Effector memory CD8-positive, alpha-beta T cell (primary cell): ENCODE measurements around the gene IL7R.

Source experiments
- ATAC-seq: fragments of 150-1000 bp; cut with Tn5 transposase; replicated peaks from 2 replicates; pipeline ENCODE4 v1.10.0; 2021; ENCODE audit warnings: mild to moderate bottlenecking, moderate library complexity
- DNase-seq, 3 experiments: peaks; one replicate each; pipeline ENCODE4 v3.0.0; 2021
- H3K27ac Mint-ChIP-seq, 2 donors: one replicate each; pipeline ENCODE4 v1.8.0; 2022; ENCODE audit warnings: mild to moderate bottlenecking in 2 of 2, mixed read lengths in 2 of 2, moderate library complexity in 2 of 2
- H3K27me3 Mint-ChIP-seq, 2 donors: one replicate each; pipeline ENCODE4 v1.8.0; 2022; ENCODE audit warnings: mixed read lengths in 2 of 2
- H3K36me3 Mint-ChIP-seq: one replicate; pipeline ENCODE4 v1.8.0; 2022; ENCODE audit warnings: mild to moderate bottlenecking, moderate library complexity, mixed read lengths; ENCODE audit not compliant: insufficient read depth
- H3K4me1 Mint-ChIP-seq, 2 donors: one replicate each; pipeline ENCODE4 v1.8.0; 2022; ENCODE audit warnings: low read depth in 2 of 2, mixed read lengths in 2 of 2
- H3K4me3 Mint-ChIP-seq, 2 donors: one replicate each; pipeline ENCODE4 v1.8.0; 2022; ENCODE audit warnings: mild to moderate bottlenecking in 2 of 2, mixed read lengths in 2 of 2, moderate library complexity in 2 of 2
- H3K9me3 Mint-ChIP-seq, 2 donors: one replicate each; pipeline ENCODE4 v1.8.0; 2022; ENCODE audit warnings: mixed read lengths in 2 of 2

IL7R gene

GRCh38 chr5:35867998-35868397, 11.3 kb downstream of the IL7R start:
- no peak for ATAC-seq
- H3K27me3 Mint-ChIP-seq: no peaks in the 10 kb centered on the region
- no peak for DNase-seq
- H3K4me1 Mint-ChIP-seq: peaks cover 51 to 55% of the 10 kb centered on the region in 2 donors
- H3K9me3 Mint-ChIP-seq: peaks cover 0 to 2% of the 10 kb centered on the region in 2 donors
- H3K36me3 Mint-ChIP-seq: peaks cover 100% of the 10 kb centered on the region
- peak overlapping the region; percentile 33 to 35 for H3K4me3 Mint-ChIP-seq
- H3K27ac Mint-ChIP-seq: peak overlapping the region; percentile 88 to 90

- ATAC-seq (no peak), DNase-seq (no peak)
- peaks cover 0 to 2% of the 10 kb centered on the region in 2 donors for H3K9me3 Mint-ChIP-seq
- no peaks in the 10 kb centered on the region for H3K27me3 Mint-ChIP-seq
- H3K4me1 Mint-ChIP-seq: peaks cover 45 to 49% of the 10 kb centered on the region in 2 donors
- peak overlapping the region; percentile 88 to 90 for H3K27ac Mint-ChIP-seq
- peak overlapping the region; percentile 7 to 33 for H3K4me3 Mint-ChIP-seq
- H3K36me3 Mint-ChIP-seq: peaks cover 100% of the 10 kb centered on the region
Measured at GRCh38 chr5:35869685-35870277, 13.1 kb downstream of the IL7R start.

GRCh38 chr5:35870605-35871004, 13.9 kb downstream of the IL7R start:
- H3K4me3 Mint-ChIP-seq: peak overlapping the region; percentile 33 to 45
- peak overlapping the region; percentile 88 to 90 for H3K27ac Mint-ChIP-seq
- H3K9me3 Mint-ChIP-seq: no peaks in the 10 kb centered on the region
- DNase-seq: no peak
- H3K4me1 Mint-ChIP-seq: peaks cover 43 to 50% of the 10 kb centered on the region in 2 donors
- ATAC-seq: no peak
- peaks cover 98% of the 10 kb centered on the region for H3K36me3 Mint-ChIP-seq
- H3K27me3 Mint-ChIP-seq: no peaks in the 10 kb centered on the region

- DNase-seq (no peak), ATAC-seq (no peak)
- peaks cover 82% of the 10 kb centered on the region for H3K36me3 Mint-ChIP-seq
- H3K4me3 Mint-ChIP-seq: peak overlapping the region; percentile 1 to 5
- H3K9me3 Mint-ChIP-seq: no peaks in the 10 kb centered on the region
- H3K27me3 Mint-ChIP-seq: no peaks in the 10 kb centered on the region
- peak overlapping the region; percentile 4 to 77 for H3K27ac Mint-ChIP-seq
- peaks cover 32 to 40% of the 10 kb centered on the region in 2 donors for H3K4me1 Mint-ChIP-seq
Measured at GRCh38 chr5:35876454-35876853, 19.8 kb downstream of the IL7R start.

GRCh38 chr5:35876922-35877321, 20.2 kb downstream of the IL7R start:
- peak overlapping the region; percentile 52 to 77 for H3K27ac Mint-ChIP-seq
- H3K27me3 Mint-ChIP-seq: no peaks in the 10 kb centered on the region
- H3K9me3 Mint-ChIP-seq: no peaks in the 10 kb centered on the region
- DNase-seq (no peak), ATAC-seq (no peak)
- peak overlapping the region in 1 of 2 donors; percentile 5 for H3K4me3 Mint-ChIP-seq
- H3K36me3 Mint-ChIP-seq: peaks cover 77% of the 10 kb centered on the region
- peaks cover 28 to 35% of the 10 kb centered on the region in 2 donors for H3K4me1 Mint-ChIP-seq

- H3K9me3 Mint-ChIP-seq: no peaks in the 10 kb centered on the region
- DNase-seq: no peak
- peak overlapping the region in 1 of 2 donors; percentile 3 for H3K4me3 Mint-ChIP-seq
- peaks cover 70% of the 10 kb centered on the region for H3K36me3 Mint-ChIP-seq
- H3K27me3 Mint-ChIP-seq: no peaks in the 10 kb centered on the region
- H3K4me1 Mint-ChIP-seq: peaks cover 30 to 38% of the 10 kb centered on the region in 2 donors
- no peak for ATAC-seq
- H3K27ac Mint-ChIP-seq: peak overlapping the region; percentile 52 to 77
Measured at GRCh38 chr5:35877655-35878054, 21.0 kb downstream of the IL7R start.

GRCh38 chr5:35878079-35878478, 21.4 kb downstream of the IL7R start:
- DNase-seq: no peak
- H3K4me3 Mint-ChIP-seq: no peak overlapping the region
- peak overlapping the region; percentile 52 to 77 for H3K27ac Mint-ChIP-seq
- H3K9me3 Mint-ChIP-seq: no peaks in the 10 kb centered on the region
- peaks cover 65% of the 10 kb centered on the region for H3K36me3 Mint-ChIP-seq
- ATAC-seq: no peak
- H3K4me1 Mint-ChIP-seq: peaks cover 31 to 42% of the 10 kb centered on the region in 2 donors
- no peaks in the 10 kb centered on the region for H3K27me3 Mint-ChIP-seq

GRCh38 chr5:35879096-35879495, 22.4 kb downstream of the IL7R start:
- Mint-ChIP-seq H3K4me3 (no peak overlapping the region), H3K36me3 (peaks cover 55% of the 10 kb centered on the region), H3K27ac (peak overlapping the region in 1 of 2 donors; percentile 77), H3K9me3 (peaks cover 0 to 3% of the 10 kb centered on the region in 2 donors), H3K27me3 (no peaks in the 10 kb centered on the region), H3K4me1 (peaks cover 39 to 49% of the 10 kb centered on the region in 2 donors)
- DNase-seq (no peak), ATAC-seq (no peak)

GRCh38 chr5:35879649-35880048, 23.0 kb downstream of the IL7R start:
- peaks cover 50% of the 10 kb centered on the region for H3K36me3 Mint-ChIP-seq
- ATAC-seq: peak; percentile 18
- H3K4me1 Mint-ChIP-seq: peaks cover 43 to 47% of the 10 kb centered on the region in 2 donors

GRCh38 chr5:35880156-35880555, 23.5 kb downstream of the IL7R start:
- peaks cover 45% of the 10 kb centered on the region for H3K36me3 Mint-ChIP-seq
- ATAC-seq (no peak), DNase-seq (no peak)
- H3K4me3 Mint-ChIP-seq: no peak overlapping the region
- H3K27ac Mint-ChIP-seq: peak overlapping the region in 1 of 2 donors; percentile 45
- peaks cover 0 to 3% of the 10 kb centered on the region in 2 donors for H3K9me3 Mint-ChIP-seq
- H3K27me3 Mint-ChIP-seq: no peaks in the 10 kb centered on the region
- H3K4me1 Mint-ChIP-seq: peaks cover 39 to 42% of the 10 kb centered on the region in 2 donors

More at GRCh38 chr5:35879649-35880048, 23.0 kb downstream of the IL7R start:
- Mint-ChIP-seq H3K9me3 (peaks cover 0 to 3% of the 10 kb centered on the region in 2 donors), H3K27me3 (no peaks in the 10 kb centered on the region), H3K27ac (no peak overlapping the region), H3K4me3 (no peak overlapping the region)
- no peak for DNase-seq

- no peak overlapping the region for H3K4me3 Mint-ChIP-seq
- H3K36me3 Mint-ChIP-seq: peaks cover 30% of the 10 kb centered on the region
- DNase-seq (no peak), ATAC-seq (peak; percentile 28)
- H3K9me3 Mint-ChIP-seq: peaks cover 0 to 3% of the 10 kb centered on the region in 2 donors
- peak overlapping the region in 1 of 2 donors; percentile 72 for H3K27ac Mint-ChIP-seq
- no peaks in the 10 kb centered on the region for H3K27me3 Mint-ChIP-seq
- H3K4me1 Mint-ChIP-seq: peaks cover 32 to 33% of the 10 kb centered on the region in 2 donors
Measured at GRCh38 chr5:35881758-35882157, 25.1 kb downstream of the IL7R start.

GRCh38 chr5:35884191-35884769, 27.6 kb downstream of the IL7R start:
- ATAC-seq: peak; percentile 65
- Mint-ChIP-seq H3K4me1 (peaks cover 21 to 24% of the 10 kb centered on the region in 2 donors), H3K36me3 (peaks cover 11% of the 10 kb centered on the region), H3K4me3 (peak overlapping the region; percentile 35 to 40), H3K9me3 (peaks cover 0 to 3% of the 10 kb centered on the region in 2 donors), H3K27me3 (no peaks in the 10 kb centered on the region), H3K27ac (peak overlapping the region; percentile 54 to 66)
- no peak for DNase-seq

GRCh38 chr5:35884773-35885172, 28.1 kb downstream of the IL7R start:
- H3K4me1 Mint-ChIP-seq: peaks cover 21% of the 10 kb centered on the region in 2 donors
- ATAC-seq: no peak
- H3K27me3 Mint-ChIP-seq: no peaks in the 10 kb centered on the region
- H3K36me3 Mint-ChIP-seq: peaks cover 8% of the 10 kb centered on the region
- H3K9me3 Mint-ChIP-seq: peaks cover 0 to 3% of the 10 kb centered on the region in 2 donors
- H3K4me3 Mint-ChIP-seq: no peak overlapping the region
- DNase-seq: no peak
- H3K27ac Mint-ChIP-seq: no peak overlapping the region

- H3K27ac Mint-ChIP-seq: no peak overlapping the region
- H3K4me3 Mint-ChIP-seq: no peak overlapping the region
- peaks cover 0 to 3% of the 10 kb centered on the region in 2 donors for H3K9me3 Mint-ChIP-seq
- H3K27me3 Mint-ChIP-seq: no peaks in the 10 kb centered on the region
- DNase-seq (no peak), ATAC-seq (no peak)
- H3K36me3 Mint-ChIP-seq: no peaks in the 10 kb centered on the region
- H3K4me1 Mint-ChIP-seq: peaks cover 16 to 21% of the 10 kb centered on the region in 2 donors
Measured at GRCh38 chr5:35886381-35886780, 29.7 kb downstream of the IL7R start.
